Duodenal mucosa (tissue), 2 donors: ENCODE results near the gene PRKCZ.

Experiments used
- H3K27ac ChIP-seq: one replicate; pipeline ENCODE4 v1.7.0; 2013; ENCODE audit warnings: low read depth, low read length
- H3K27me3 ChIP-seq, 2 donors: one replicate each; pipeline ENCODE4 v1.7.0; 2013; ENCODE audit warnings: low read length in 2 of 2, control low read depth in 1 of 2; ENCODE audit not compliant: insufficient read depth in 2 of 2, control insufficient read depth in 1 of 2
- H3K36me3 ChIP-seq, 2 donors: one replicate each; pipeline ENCODE4 v1.7.0; 2013; ENCODE audit warnings: low read length in 2 of 2, control low read depth in 1 of 2; ENCODE audit not compliant: insufficient read depth in 2 of 2, control insufficient read depth in 1 of 2
- H3K4me1 ChIP-seq, 2 donors: one replicate each; pipeline ENCODE4 v1.7.0; 2013; ENCODE audit warnings: low read length in 2 of 2, control low read depth in 1 of 2; ENCODE audit not compliant: insufficient read depth in 2 of 2, control insufficient read depth in 1 of 2
- H3K4me3 ChIP-seq, 2 donors: one replicate each; pipeline ENCODE4 v1.7.0; 2013; ENCODE audit warnings: low read length in 2 of 2, low read depth in 1 of 2
- H3K9ac ChIP-seq, 2 donors: one replicate each; pipeline ENCODE4 v1.7.0; 2013; ENCODE audit warnings: low read length in 2 of 2, low read depth in 1 of 2
- H3K9me3 ChIP-seq, 2 donors: one replicate each; pipeline ENCODE4 v1.7.0; 2013; ENCODE audit warnings: low read length in 2 of 2, control low read depth in 1 of 2; ENCODE audit not compliant: control insufficient read depth in 1 of 2

PRKCZ gene

GRCh38 chr1:2045468-2046173 is 4.6 kb upstream of the PRKCZ start:
- H3K9ac ChIP-seq = peak overlapping the region; percentile 36 to 51

GRCh38 chr1:2046174-2046917 is 3.9 kb upstream of the PRKCZ start:
- H3K27me3 ChIP-seq = no peaks in the 10 kb centered on the region
- H3K4me1 ChIP-seq = peaks cover 38 to 57% of the 10 kb centered on the region in 2 donors
- H3K27ac ChIP-seq = peak overlapping the region; percentile 78
- peak overlapping the region; percentile 10 to 41 for H3K4me3 ChIP-seq
- no peaks in the 10 kb centered on the region for H3K9me3 ChIP-seq
- H3K36me3 ChIP-seq = no peaks in the 10 kb centered on the region
- H3K9ac ChIP-seq = peak overlapping the region; percentile 36 to 51

More at GRCh38 chr1:2045468-2046173, 4.6 kb upstream of the PRKCZ start:
- Histone ChIP-seq H3K36me3 (no peaks in the 10 kb centered on the region), H3K4me1 (peaks cover 38 to 56% of the 10 kb centered on the region in 2 donors), H3K27me3 (no peaks in the 10 kb centered on the region), H3K4me3 (no peak overlapping the region), H3K9me3 (no peaks in the 10 kb centered on the region), H3K27ac (no peak overlapping the region)

GRCh38 chr1:2046953-2047748 is 3.1 kb upstream of the PRKCZ start:
- Histone ChIP-seq H3K4me1 (peaks cover 40 to 65% of the 10 kb centered on the region in 2 donors), H3K9ac (peak overlapping the region; percentile 72 to 74), H3K27ac (peak overlapping the region; percentile 94), H3K9me3 (no peaks in the 10 kb centered on the region), H3K27me3 (no peaks in the 10 kb centered on the region), H3K4me3 (peak overlapping the region in 1 of 2 donors; percentile 52), H3K36me3 (no peaks in the 10 kb centered on the region)

GRCh38 chr1:2047749-2048729 is 2.2 kb upstream of the PRKCZ start:
- H3K9ac ChIP-seq = peak overlapping the region; percentile 72 to 74
- H3K27me3 ChIP-seq = no peaks in the 10 kb centered on the region
- H3K4me3 ChIP-seq = peak overlapping the region; percentile 5 to 32
- H3K9me3 ChIP-seq = no peaks in the 10 kb centered on the region
- peaks cover 48 to 70% of the 10 kb centered on the region in 2 donors for H3K4me1 ChIP-seq
- H3K36me3 ChIP-seq = no peaks in the 10 kb centered on the region
- peak overlapping the region; percentile 94 for H3K27ac ChIP-seq

GRCh38 chr1:2049225-2049717 is 940 bp upstream of the PRKCZ start:
- Histone ChIP-seq H3K9ac (peak overlapping the region; percentile 74 to 76), H3K4me3 (peak overlapping the region; percentile 75 to 83), H3K4me1 (peaks cover 48 to 64% of the 10 kb centered on the region in 2 donors), H3K27ac (peak overlapping the region; percentile 87), H3K36me3 (no peaks in the 10 kb centered on the region), H3K27me3 (no peaks in the 10 kb centered on the region), H3K9me3 (no peaks in the 10 kb centered on the region)

- Histone ChIP-seq H3K36me3 (peaks cover 0 to 3% of the 10 kb centered on the region in 2 donors), H3K9me3 (no peaks in the 10 kb centered on the region), H3K4me1 (peaks cover 47 to 58% of the 10 kb centered on the region in 2 donors), H3K27me3 (no peaks in the 10 kb centered on the region), H3K27ac (peak overlapping the region; percentile 50), H3K4me3 (peak overlapping the region; percentile 52 to 78), H3K9ac (peak overlapping the region; percentile 54 to 66)
Observed at GRCh38 chr1:2050461-2050792, 216 bp downstream of the PRKCZ start.

GRCh38 chr1:2050793-2051682 is 827 bp downstream of the PRKCZ start:
- Histone ChIP-seq H3K4me1 (peaks cover 41 to 52% of the 10 kb centered on the region in 2 donors), H3K4me3 (peak overlapping the region; percentile 52 to 78), H3K27ac (peak overlapping the region; percentile 50), H3K9ac (peak overlapping the region; percentile 54 to 66), H3K9me3 (no peaks in the 10 kb centered on the region), H3K27me3 (no peaks in the 10 kb centered on the region), H3K36me3 (peaks cover under 1 to 9% of the 10 kb centered on the region in 2 donors)

- Histone ChIP-seq H3K27me3 (no peaks in the 10 kb centered on the region), H3K27ac (no peak overlapping the region), H3K36me3 (peaks cover 5 to 16% of the 10 kb centered on the region in 2 donors), H3K9ac (peak overlapping the region; percentile 43 to 54), H3K9me3 (no peaks in the 10 kb centered on the region), H3K4me3 (peak overlapping the region; percentile 52 to 78), H3K4me1 (peaks cover 32 to 42% of the 10 kb centered on the region in 2 donors)
Observed at GRCh38 chr1:2052054-2052679, 2.0 kb downstream of the PRKCZ start.
